M059J (cell line): ENCODE data around the gene CAPN11. TPM values are rescaled to one million over a fixed set of nuclear protein-coding genes. Genes with fewer than 3 reads are reported as not detected.
A peak's percentile ranks its signal among the peaks of the same experiment; 100 is the strongest.
"Not testable (repeated sequence)": the region's sequence is repeated elsewhere in the genome, so short reads cannot be mapped to it uniquely, and the experiment has no call there.

Experiments
- DNase-seq: peaks from one replicate; pipeline ENCODE4 v3.0.0-alpha.2; 2012; ENCODE audit warnings: low read depth
- total RNA-seq: library from RNA; depleted of rRNA; stranded (reverse); fragments of >200 nt; shearing (Covaris generic); gene quantifications from 2 replicates; pipeline ENCODE4 v1.2.3, GENCODE V29; 2014

Gene CAPN11
- total RNA-seq, 1 experiment from 2014 or later = not detected

- DNase-seq = no peak
Observed at GRCh38 chr6:44131892-44132291, 26.7 kb upstream of the CAPN11 start.

- no peak for DNase-seq
Observed at GRCh38 chr6:44132476-44132875, 26.1 kb upstream of the CAPN11 start.

- peak; percentile 53 for DNase-seq
Observed at GRCh38 chr6:44133003-44133931, 25.4 kb upstream of the CAPN11 start.

- no peak for DNase-seq
Observed at GRCh38 chr6:44133981-44134711, 24.5 kb upstream of the CAPN11 start.

GRCh38 chr6:44135173-44135758, 23.4 kb upstream of the CAPN11 start:
- no peak for DNase-seq

- no peak for DNase-seq
Observed at GRCh38 chr6:44135875-44136274, 22.7 kb upstream of the CAPN11 start.

- DNase-seq = no peak
Observed at GRCh38 chr6:44138717-44139350, 19.8 kb upstream of the CAPN11 start.

- no peak for DNase-seq
Observed at GRCh38 chr6:44139351-44139743, 19.3 kb upstream of the CAPN11 start.

GRCh38 chr6:44142835-44143234, 15.8 kb upstream of the CAPN11 start:
- no peak for DNase-seq

- DNase-seq = no peak
Observed at GRCh38 chr6:44143731-44144130, 14.9 kb upstream of the CAPN11 start.

- DNase-seq = not testable (repeated sequence)
Observed at GRCh38 chr6:44144536-44144935, 14.1 kb upstream of the CAPN11 start.

- DNase-seq = no peak
Observed at GRCh38 chr6:44145839-44146238, 12.8 kb upstream of the CAPN11 start.

GRCh38 chr6:44146685-44147084, 11.9 kb upstream of the CAPN11 start:
- no peak for DNase-seq

- no peak for DNase-seq
Observed at GRCh38 chr6:44147256-44147655, 11.4 kb upstream of the CAPN11 start.

GRCh38 chr6:44148306-44148705, 10.3 kb upstream of the CAPN11 start:
- no peak for DNase-seq

GRCh38 chr6:44149369-44150012, 9.1 kb upstream of the CAPN11 start:
- no peak for DNase-seq

- DNase-seq = no peak
Observed at GRCh38 chr6:44150317-44150917, 8.2 kb upstream of the CAPN11 start.

GRCh38 chr6:44151348-44152108, 7.1 kb upstream of the CAPN11 start:
- peak; percentile 51 for DNase-seq

GRCh38 chr6:44152109-44152461, 6.5 kb upstream of the CAPN11 start:
- DNase-seq = no peak

- no peak for DNase-seq
Observed at GRCh38 chr6:44152533-44152932, 6.1 kb upstream of the CAPN11 start.
